Fibroblast of pulmonary artery (primary cell): Measurements from ENCODE around the gene SPATS2L.

Experiments used
- DNase-seq: peaks from one replicate; pipeline ENCODE4 v3.0.0-alpha.2; 2010; ENCODE audit warnings: low read depth
- H3K4me3 ChIP-seq: replicated peaks from 2 replicates; pipeline ENCODE4 v1.5.1; 2011; ENCODE audit warnings: low read depth, mild to moderate bottlenecking, control low read depth, low read length, moderate library complexity
- CTCF ChIP-seq: IDR thresholded peaks from 2 replicates; pipeline ENCODE4 v1.5.1; 2011; ENCODE audit warnings: mild to moderate bottlenecking, control low read depth, low read length, inconsistent platforms; ENCODE audit errors: missing control alignments

Gene SPATS2L

GRCh38 chr2:200275295-200276013, 31.0 kb upstream of the SPATS2L start:
- no peak for TF ChIP-seq CTCF
- no peak overlapping the region for H3K4me3 ChIP-seq
- DNase-seq, result no peak

GRCh38 chr2:200276472-200276871, 30.0 kb upstream of the SPATS2L start:
- no peak for TF ChIP-seq CTCF
- no peak for DNase-seq
- H3K4me3 ChIP-seq, result no peak overlapping the region

GRCh38 chr2:200278694-200279316, 27.7 kb upstream of the SPATS2L start:
- no peak for TF ChIP-seq CTCF
- H3K4me3 ChIP-seq, result no peak overlapping the region
- DNase-seq, result no peak

GRCh38 chr2:200279857-200280256, 26.6 kb upstream of the SPATS2L start:
- no peak for DNase-seq
- no peak for TF ChIP-seq CTCF
- H3K4me3 ChIP-seq, result no peak overlapping the region

- no peak for TF ChIP-seq CTCF
- no peak for DNase-seq
- no peak overlapping the region for H3K4me3 ChIP-seq
Observed at GRCh38 chr2:200286578-200286977, 19.9 kb upstream of the SPATS2L start.

- DNase-seq, result peak; percentile 35
- no peak overlapping the region for H3K4me3 ChIP-seq
- TF ChIP-seq CTCF, result no peak
Observed at GRCh38 chr2:200288670-200289429, 17.6 kb upstream of the SPATS2L start.
